ENCODE results near the gene IFNA4.

The IFNA4 gene

GRCh38 chr9:21165516-21165915 lies 21.9 kb downstream of the IFNA4 start:
- DNase-seq = no peak

- DNase-seq = no peak
These were observed 27.2 kb downstream of the IFNA4 start for GRCh38 chr9:21160178-21160577.

DNA sequence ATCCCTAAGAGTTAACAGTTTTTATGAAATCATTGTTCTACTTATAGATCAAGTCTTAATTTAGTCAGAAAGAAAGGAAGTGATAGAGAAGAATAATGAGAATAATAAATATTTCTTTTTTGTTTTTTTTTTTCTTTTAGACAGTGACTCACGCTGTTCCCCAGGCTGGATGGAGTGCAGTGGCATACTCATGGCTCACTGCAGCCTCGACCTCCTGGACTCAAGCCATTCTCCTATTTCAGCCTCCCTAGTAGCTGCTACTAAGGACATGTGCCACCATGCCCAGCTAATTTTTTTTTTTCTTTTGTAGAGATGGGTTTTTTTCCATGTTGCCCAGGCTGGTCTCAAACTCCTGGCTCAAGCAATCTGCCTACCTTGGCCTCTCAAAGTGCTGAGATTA lies 31.9 kb downstream of the IFNA4 start:
- no peak for DNase-seq

- DNase-seq = peak; percentile 9
These were observed 33.3 kb downstream of the IFNA4 start for GRCh38 chr9:21154018-21154608.

GRCh38 chr9:21153336-21154017 lies 33.9 kb downstream of the IFNA4 start:
- no peak for DNase-seq

DNA sequence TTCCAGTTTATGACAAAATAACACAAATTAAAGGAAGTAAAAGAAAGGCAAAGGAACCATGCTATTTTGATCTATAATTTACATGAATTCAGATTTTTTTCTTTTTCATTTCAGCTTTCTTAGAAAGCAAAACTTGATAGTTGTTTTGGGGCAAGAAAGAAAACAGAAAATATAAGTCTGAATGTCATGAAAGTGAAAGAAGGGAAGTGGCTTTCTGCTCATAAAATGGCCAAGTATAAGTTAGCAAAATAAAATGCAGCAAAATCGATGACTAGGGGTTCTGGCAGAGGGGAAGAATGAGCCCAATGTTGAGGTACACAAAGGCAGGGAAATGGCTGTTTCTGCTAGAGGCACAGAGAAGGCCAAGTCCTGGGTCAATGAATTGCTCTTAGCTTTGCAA lies 42.8 kb downstream of the IFNA4 start:
- DNase-seq = no peak

DNA sequence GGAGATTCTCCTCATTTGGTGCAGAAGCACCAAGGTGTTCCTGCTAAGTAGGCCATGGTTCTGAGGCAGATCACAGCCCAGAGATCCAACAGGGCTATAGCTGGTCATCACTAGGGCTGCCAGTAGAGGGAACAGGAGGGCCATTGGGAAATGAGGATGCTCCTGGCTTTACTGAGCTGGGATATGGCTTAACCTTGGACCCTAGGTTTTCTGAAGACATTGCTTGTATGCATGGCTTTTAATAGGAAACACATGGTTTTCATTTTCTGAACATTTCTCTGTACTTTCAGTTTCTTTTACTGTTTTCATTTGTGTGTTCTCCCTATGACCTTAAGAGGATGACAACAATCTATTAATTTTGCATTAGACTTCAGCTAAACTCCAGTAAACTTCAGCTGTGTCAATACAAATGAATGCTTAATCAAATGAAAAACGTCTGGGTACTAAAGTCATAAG lies 45.9 kb downstream of the IFNA4 start, which contains the start of gene IFNW1:
IFNW1 (minus strand) TSS at position 406 of the 456 bp plus-strand sequence; CDS start at position 144, 262 bp downstream.
- no peak for DNase-seq

DNA sequence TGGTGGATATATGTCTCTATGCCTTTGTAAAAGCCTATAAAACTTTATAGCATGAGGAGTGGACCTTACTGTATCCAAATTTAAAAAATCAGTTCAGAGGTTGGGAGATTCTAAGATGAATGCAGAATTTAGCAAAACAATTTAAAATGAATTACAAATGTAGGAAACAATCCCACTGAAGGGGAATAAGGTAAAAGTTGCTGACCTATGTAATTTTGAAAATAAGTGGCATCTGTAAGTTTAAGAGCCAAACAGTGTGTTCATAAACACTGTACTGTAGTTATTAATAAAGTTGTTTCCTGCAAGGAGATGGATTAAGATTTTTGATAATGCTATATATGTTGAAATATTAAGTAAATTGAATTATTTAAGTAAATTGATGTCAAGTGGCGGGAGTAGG lies 50.4 kb downstream of the IFNA4 start:
- no peak for DNase-seq
